LNCaP clone FGC (cell line): ENCODE measurements around the gene TRIM17.
A peak's percentile ranks its signal among the peaks of the same experiment; 100 is the strongest.

Experiments
- DNase-seq: peaks from one replicate; pipeline ENCODE4 v3.0.0-alpha.2; 2011; ENCODE audit warnings: low read depth
- H3K4me3 ChIP-seq: 2 replicates; pipeline ENCODE4 v1.5.1; 2011; ENCODE audit warnings: mild to moderate bottlenecking, low read depth, low read length, control low read depth
- TF ChIP-seq, protein P1 (sequence below): IDR thresholded peaks from 2 replicates; pipeline ENCODE4 v1.5.1; 2012; ENCODE audit warnings: mild to moderate bottlenecking; ENCODE audit not compliant: control insufficient read depth, insufficient read depth; ENCODE audit errors: extremely low read depth

Gene TRIM17

GRCh38 chr1:228393811-228394570 lies 22.7 kb downstream of the TRIM17 start:
- TF ChIP-seq, protein P1, sequence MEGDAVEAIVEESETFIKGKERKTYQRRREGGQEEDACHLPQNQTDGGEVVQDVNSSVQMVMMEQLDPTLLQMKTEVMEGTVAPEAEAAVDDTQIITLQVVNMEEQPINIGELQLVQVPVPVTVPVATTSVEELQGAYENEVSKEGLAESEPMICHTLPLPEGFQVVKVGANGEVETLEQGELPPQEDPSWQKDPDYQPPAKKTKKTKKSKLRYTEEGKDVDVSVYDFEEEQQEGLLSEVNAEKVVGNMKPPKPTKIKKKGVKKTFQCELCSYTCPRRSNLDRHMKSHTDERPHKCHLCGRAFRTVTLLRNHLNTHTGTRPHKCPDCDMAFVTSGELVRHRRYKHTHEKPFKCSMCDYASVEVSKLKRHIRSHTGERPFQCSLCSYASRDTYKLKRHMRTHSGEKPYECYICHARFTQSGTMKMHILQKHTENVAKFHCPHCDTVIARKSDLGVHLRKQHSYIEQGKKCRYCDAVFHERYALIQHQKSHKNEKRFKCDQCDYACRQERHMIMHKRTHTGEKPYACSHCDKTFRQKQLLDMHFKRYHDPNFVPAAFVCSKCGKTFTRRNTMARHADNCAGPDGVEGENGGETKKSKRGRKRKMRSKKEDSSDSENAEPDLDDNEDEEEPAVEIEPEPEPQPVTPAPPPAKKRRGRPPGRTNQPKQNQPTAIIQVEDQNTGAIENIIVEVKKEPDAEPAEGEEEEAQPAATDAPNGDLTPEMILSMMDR: no peak
- H3K4me3 ChIP-seq: no peak overlapping the region
- DNase-seq: no peak

DNA sequence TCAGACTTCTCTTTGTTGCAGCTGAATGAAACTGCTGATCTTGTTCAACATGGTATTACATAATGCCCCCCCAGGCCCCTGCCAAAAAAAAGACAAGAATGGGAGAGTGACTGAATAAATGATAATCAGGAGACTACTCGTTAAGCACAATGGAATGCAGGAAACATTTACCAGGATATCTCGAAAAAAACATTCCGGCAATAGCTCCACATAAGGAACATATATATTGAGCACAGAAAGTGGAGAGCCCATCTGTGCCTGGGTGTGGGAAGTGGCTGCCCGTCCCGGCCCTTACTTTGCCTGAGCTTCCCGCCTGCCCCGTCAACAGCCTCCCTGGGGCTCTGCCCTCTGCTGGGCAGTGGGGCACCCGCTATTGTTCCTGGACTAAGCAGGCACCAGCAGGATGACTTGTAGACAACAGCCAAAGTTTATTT lies 23.4 kb downstream of the TRIM17 start:
- H3K4me3 ChIP-seq: no peak overlapping the region
- DNase-seq: no peak
- TF ChIP-seq, protein P1: peak; percentile 61

- TF ChIP-seq, protein P1: no peak
- no peak overlapping the region for H3K4me3 ChIP-seq
- DNase-seq: no peak
Observed at GRCh38 chr1:228392111-228392936, 24.3 kb downstream of the TRIM17 start.

DNA sequence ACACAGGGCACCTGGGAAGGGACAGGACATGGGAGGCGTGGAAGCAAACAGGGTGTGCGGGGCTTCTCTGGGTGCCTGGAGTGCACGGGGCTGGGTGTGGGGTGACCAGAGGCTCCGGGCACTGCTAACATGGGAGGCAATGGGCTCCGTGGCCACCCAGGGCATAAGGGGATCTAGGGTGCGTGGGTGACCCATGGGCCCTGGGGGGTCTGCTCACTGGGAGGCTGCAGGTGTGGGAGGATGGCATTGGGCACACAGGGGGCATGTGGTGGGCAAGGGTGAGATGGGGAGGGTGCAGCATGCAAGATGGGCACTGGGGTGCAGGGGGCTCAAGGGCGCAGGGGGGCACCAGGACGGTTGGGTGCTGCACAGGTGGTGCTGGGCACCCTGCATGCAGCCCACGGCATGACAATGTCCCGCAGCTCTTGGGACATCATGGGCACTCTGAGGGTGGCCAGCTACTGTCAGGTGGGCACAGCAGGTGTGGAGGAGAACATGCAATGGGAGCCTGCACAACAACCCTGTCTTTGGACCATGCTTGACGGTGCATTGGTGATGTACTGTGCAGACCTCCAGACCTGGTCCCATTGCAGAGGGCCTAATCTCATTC lies 25.1 kb downstream of the TRIM17 start:
- TF ChIP-seq, protein P1: no peak
- H3K4me3 ChIP-seq: no peak overlapping the region
- no peak for DNase-seq

DNA sequence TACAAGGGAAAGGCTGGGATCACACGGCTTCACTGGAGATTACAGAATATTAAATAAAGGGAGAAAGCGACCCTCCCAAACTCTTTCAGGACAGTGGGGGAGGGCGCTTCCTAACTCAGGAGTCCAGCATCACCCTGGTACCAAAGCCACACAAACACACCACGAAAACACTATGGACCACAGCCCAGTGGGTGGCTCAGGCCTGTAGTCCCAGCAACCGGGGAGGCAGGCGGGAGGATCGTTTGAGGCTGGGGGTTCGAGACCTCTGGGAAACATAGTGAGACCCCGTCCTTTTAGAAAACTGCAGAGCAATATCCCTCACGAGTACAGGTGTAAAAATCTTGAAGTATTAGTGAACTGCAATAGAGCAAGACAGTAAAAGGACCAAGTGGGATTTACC lies 26.0 kb downstream of the TRIM17 start:
- no peak overlapping the region for H3K4me3 ChIP-seq
- DNase-seq: no peak
- TF ChIP-seq, protein P1: no peak

DNA sequence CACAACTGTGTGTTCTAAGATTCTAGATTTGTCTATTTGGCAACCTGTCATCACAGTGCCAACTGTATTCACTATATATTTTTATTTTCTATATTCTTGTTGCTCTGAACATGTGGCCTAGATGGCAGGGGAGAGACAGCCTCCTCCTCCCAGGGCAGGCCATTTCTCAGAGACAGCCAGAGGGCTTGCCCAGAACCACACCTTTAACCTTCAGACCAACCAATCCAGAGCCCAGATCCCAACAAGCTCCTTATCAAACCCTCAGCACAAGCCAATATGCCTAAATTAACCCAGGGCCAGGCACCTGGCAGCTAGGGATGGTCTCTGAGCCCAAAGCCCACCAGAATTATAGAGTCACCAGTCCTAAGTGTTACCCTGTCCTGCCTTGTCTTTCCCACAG lies 29.3 kb downstream of the TRIM17 start:
- TF ChIP-seq, protein P1: no peak
- no peak for DNase-seq
- H3K4me3 ChIP-seq: no peak overlapping the region
